HCT116 (cell line): ENCODE measurements around the gene NMD3. TPM values are rescaled to one million over a fixed set of nuclear protein-coding genes. Genes with fewer than 3 reads are reported as not detected.

Experiments
- ATAC-seq: fragments of 200-7000 bp; cut with Tn5 transposase; 2 replicates; pipeline ENCODE4 v1.9.1; 2020; ENCODE audit warnings: mild to moderate bottlenecking, moderate library complexity
- BruUV-seq: library from RNA; stranded (reverse); fragments of 400-500 nt; replicated peaks from 2 replicates; lab custom pipeline; 2021; lab: Mats Ljungman, UMichigan
- CTCF ChIA-PET: fragments of 300-600 bp; sonication (Branson Sonifier 250); formaldehyde crosslinking; loops from one replicate; lab custom pipeline; 2021; ENCODE audit warnings: antibody characterized with exemption; lab: Charles Lee
- POLR2A ChIA-PET: fragments of 300-600, 350-600 bp; sonication (Branson Sonifier 250); formaldehyde crosslinking; loops from one replicate; lab custom pipeline; 2021; ENCODE audit warnings: antibody characterized with exemption; lab: Charles Lee
- RAD21 ChIA-PET, 2 experiments: fragments of 300-600 bp; sonication (Branson Sonifier 250); formaldehyde crosslinking; loops; one replicate each; lab custom pipeline; 2023; ENCODE audit warnings: low total read pairs in 2 of 2; ENCODE audit not compliant: uncharacterized antibody in 2 of 2, unreplicated experiment in 2 of 2, low non-redundant PET in 1 of 2; lab: Charles Lee
- DNase-seq: peaks from one replicate; pipeline ENCODE4 v3.0.0-alpha.2; 2010; ENCODE audit warnings: low read depth, low spot score
- H2AFZ ChIP-seq: fragments of 200-600 bp; shearing (Covaris generic), sonication (generic); 2 replicates; pipeline ENCODE4 v1.6.1; 2017; ENCODE audit warnings: low read depth, mixed run types, mixed read lengths, antibody characterized with exemption, low read length; ENCODE audit not compliant: poor library complexity, severe bottlenecking
- H3K27ac ChIP-seq: 2 replicates; pipeline ENCODE4 v1.5.1; 2012; ENCODE audit warnings: low read depth, low read length
- H3K27me3 ChIP-seq: fragments of 200-600 bp; sonication (generic); 2 replicates; pipeline ENCODE4 v1.6.1; 2016; ENCODE audit warnings: mixed run types, low read length, mixed read lengths; ENCODE audit not compliant: insufficient read depth
- H3K36me3 ChIP-seq, 2 experiments: fragments of 200-500 bp in 1 of 2; fragments of 200-600 bp in 1 of 2; sonication (Bioruptor generic) in 1 of 2; sonication (generic) in 1 of 2; 2 replicates each; pipeline versions ENCODE4 v1.5.1 to v1.6.1; 2014 to 2016; ENCODE audit warnings: low read length in 2 of 2, inconsistent platforms in 1 of 2, mixed read lengths in 1 of 2, mixed run types in 1 of 2; ENCODE audit not compliant: insufficient read depth in 2 of 2, control insufficient read depth in 1 of 2
- H3K4me1 ChIP-seq, 2 experiments: fragments of 200-600 bp in 1 of 2; sonication (generic) in 1 of 2; 2 replicates each; pipeline versions ENCODE4 v1.5.1 to v1.6.1; 2012 to 2017; ENCODE audit warnings: low read length in 2 of 2, inconsistent platforms in 1 of 2, mild to moderate bottlenecking in 1 of 2, mixed read lengths in 1 of 2, mixed run types in 1 of 2, moderate library complexity in 1 of 2; ENCODE audit not compliant: insufficient read depth in 2 of 2, control insufficient read depth in 1 of 2
- H3K4me2 ChIP-seq: fragments of 200-600 bp; sonication (generic); 2 replicates; pipeline ENCODE4 v1.6.1; 2017; ENCODE audit warnings: mixed run types, low read length, mixed read lengths
- H3K4me3 ChIP-seq, 2 experiments: fragments of 200-600 bp in 1 of 2; sonication (generic) in 1 of 2; replicated peaks in 1 of 2; 2 replicates each; pipeline ENCODE4 v1.5.1; 2011 to 2016; ENCODE audit warnings: low read length in 2 of 2, control low read depth in 1 of 2, low read depth in 1 of 2, mild to moderate bottlenecking in 1 of 2, mixed read lengths in 1 of 2, mixed run types in 1 of 2
- H3K79me2 ChIP-seq: fragments of 200-600 bp; sonication (generic); 2 replicates; pipeline ENCODE4 v1.6.1; 2017; ENCODE audit warnings: mild to moderate bottlenecking, mixed run types, low read length, moderate library complexity, mixed read lengths; ENCODE audit not compliant: insufficient read depth
- H3K9ac ChIP-seq: fragments of 200-600 bp; sonication (generic); 2 replicates; pipeline ENCODE4 v1.6.1; 2016; ENCODE audit warnings: low read length, mixed read lengths
- H3K9me2 ChIP-seq: fragments of 200-600 bp; sonication (generic), shearing (Covaris generic); 2 replicates; pipeline ENCODE4 v1.6.1; 2017; ENCODE audit warnings: mixed run types, mild to moderate bottlenecking, moderate library complexity; ENCODE audit not compliant: insufficient read depth
- H3K9me3 ChIP-seq, 2 experiments: fragments of 200-500 bp in 1 of 2; fragments of 200-600 bp in 1 of 2; sonication (Bioruptor generic) in 1 of 2; sonication (generic) in 1 of 2; 2 replicates each; pipeline ENCODE4 v1.6.1; 2014 to 2017; ENCODE audit warnings: low read length in 2 of 2, mixed read lengths in 2 of 2, inconsistent platforms in 1 of 2, low read depth in 1 of 2, mild to moderate bottlenecking in 1 of 2, mixed run types in 1 of 2, moderate library complexity in 1 of 2; ENCODE audit not compliant: control insufficient read depth in 1 of 2, insufficient read depth in 1 of 2
- H4K20me1 ChIP-seq: fragments of 200-600 bp; sonication (generic), shearing (Covaris generic); 2 replicates; pipeline ENCODE4 v1.6.1; 2017; ENCODE audit warnings: mixed run types, mild to moderate bottlenecking, moderate library complexity; ENCODE audit not compliant: insufficient read depth
- CBX3 ChIP-seq: IDR thresholded peaks from 2 replicates; pipeline ENCODE4 v1.6.1; 2012; ENCODE audit warnings: low read depth
- CEBPB ChIP-seq: IDR thresholded peaks from 2 replicates; pipeline ENCODE4 v1.6.1; 2012; ENCODE audit warnings: low read depth
- EGR1 ChIP-seq: IDR thresholded peaks from 2 replicates; pipeline ENCODE4 v1.6.1; 2012; ENCODE audit warnings: low read depth
- EZH2 ChIP-seq: fragments of 200-600 bp; sonication (generic); IDR thresholded peaks from 2 replicates; pipeline ENCODE4 v1.6.1; 2017; ENCODE audit warnings: antibody characterized with exemption, mixed run types
- EZH2phosphoT487 ChIP-seq: fragments of 200-600 bp; IDR thresholded peaks from 2 replicates; pipeline ENCODE4 v1.6.1; 2018; ENCODE audit warnings: antibody characterized with exemption, borderline replicate concordance
- FOSL1 ChIP-seq: IDR thresholded peaks from 2 replicates; pipeline ENCODE4 v1.6.1; 2012; ENCODE audit warnings: low read depth
- JUND ChIP-seq: IDR thresholded peaks from 2 replicates; pipeline ENCODE4 v1.6.1; 2012
- POLR2A ChIP-seq: IDR thresholded peaks from 2 replicates; pipeline ENCODE4 v1.7.0; 2011; ENCODE audit warnings: borderline replicate concordance; ENCODE audit not compliant: insufficient read depth, insufficient read length; ENCODE audit errors: extremely low read depth
- RAD21 ChIP-seq: IDR thresholded peaks from 2 replicates; pipeline ENCODE4 v1.6.1; 2012; ENCODE audit warnings: low read depth, mild to moderate bottlenecking
- TCF7L2 ChIP-seq: IDR thresholded peaks from 2 replicates; pipeline ENCODE4 v1.7.0; 2011; ENCODE audit warnings: borderline replicate concordance, inconsistent platforms; ENCODE audit not compliant: insufficient read depth, insufficient read length; ENCODE audit errors: extremely low read depth
- ZFX ChIP-seq: fragments of 450-650 bp; IDR thresholded peaks from 2 replicates; pipeline ENCODE4 v1.6.1; 2017
- intact Hi-C: fragments of 100-400 bp; cut with micrococcal nuclease; formaldehyde crosslinking; loops from 2 replicates; pipeline ENCODE4 v1.10.0; 2022
- total RNA-seq: library from RNA; stranded (reverse); gene quantifications from one replicate; pipeline ENCODE4 v1.2.1, GENCODE V29; 2021; ENCODE audit not compliant: unreplicated experiment
- TF ChIP-seq, protein P1 (sequence below): IDR thresholded peaks from 2 replicates; pipeline ENCODE4 v1.6.1; 2012; ENCODE audit warnings: low read depth
- TF ChIP-seq, protein P2 (sequence below), 3 experiments: fragments of 200-600 bp in 1 of 3; sonication (generic) in 1 of 3; IDR thresholded peaks in 2 of 3; conservative IDR thresholded peaks in 1 of 3; 2 replicates each; pipeline ENCODE4 v1.5.1; 2012 to 2017; ENCODE audit warnings: low read depth in 2 of 3, low read length in 2 of 3, antibody characterized with exemption in 1 of 3, borderline replicate concordance in 1 of 3, control low read depth in 1 of 3, mild to moderate bottlenecking in 1 of 3, mixed read lengths in 1 of 3, mixed run types in 1 of 3, moderate library complexity in 1 of 3; ENCODE audit not compliant: insufficient read depth in 1 of 3
- TF ChIP-seq, protein P3 (sequence below): IDR thresholded peaks from 2 replicates; pipeline ENCODE4 v1.6.1; 2011; ENCODE audit warnings: mild to moderate bottlenecking, low read length, moderate library complexity; ENCODE audit not compliant: insufficient replicate concordance; ENCODE audit errors: extremely low read depth

NMD3 gene
- total RNA-seq, 1 experiment from 2014 or later = 85.2 TPM

DNA sequence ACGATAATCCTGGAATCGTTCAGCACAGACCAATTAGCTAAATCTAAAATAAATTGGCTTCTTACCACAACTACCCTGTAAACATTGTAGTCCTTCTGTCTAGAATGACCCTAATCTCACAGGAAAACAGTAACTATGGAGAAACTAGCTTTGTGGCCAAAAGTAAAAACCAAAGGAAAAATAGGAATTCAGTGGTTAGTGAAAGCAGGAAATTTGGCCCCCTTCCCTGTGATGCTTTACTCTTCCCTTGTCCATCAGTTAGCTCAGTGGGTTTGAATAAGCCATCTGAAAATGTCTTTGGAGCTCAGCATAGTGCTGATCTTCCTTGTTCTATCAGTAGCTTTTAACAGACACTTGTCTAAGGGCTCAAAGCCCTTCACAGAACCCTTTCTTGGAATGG is 1.6 kb downstream of the NMD3 start (continued):
- TF ChIP-seq, protein P1, sequence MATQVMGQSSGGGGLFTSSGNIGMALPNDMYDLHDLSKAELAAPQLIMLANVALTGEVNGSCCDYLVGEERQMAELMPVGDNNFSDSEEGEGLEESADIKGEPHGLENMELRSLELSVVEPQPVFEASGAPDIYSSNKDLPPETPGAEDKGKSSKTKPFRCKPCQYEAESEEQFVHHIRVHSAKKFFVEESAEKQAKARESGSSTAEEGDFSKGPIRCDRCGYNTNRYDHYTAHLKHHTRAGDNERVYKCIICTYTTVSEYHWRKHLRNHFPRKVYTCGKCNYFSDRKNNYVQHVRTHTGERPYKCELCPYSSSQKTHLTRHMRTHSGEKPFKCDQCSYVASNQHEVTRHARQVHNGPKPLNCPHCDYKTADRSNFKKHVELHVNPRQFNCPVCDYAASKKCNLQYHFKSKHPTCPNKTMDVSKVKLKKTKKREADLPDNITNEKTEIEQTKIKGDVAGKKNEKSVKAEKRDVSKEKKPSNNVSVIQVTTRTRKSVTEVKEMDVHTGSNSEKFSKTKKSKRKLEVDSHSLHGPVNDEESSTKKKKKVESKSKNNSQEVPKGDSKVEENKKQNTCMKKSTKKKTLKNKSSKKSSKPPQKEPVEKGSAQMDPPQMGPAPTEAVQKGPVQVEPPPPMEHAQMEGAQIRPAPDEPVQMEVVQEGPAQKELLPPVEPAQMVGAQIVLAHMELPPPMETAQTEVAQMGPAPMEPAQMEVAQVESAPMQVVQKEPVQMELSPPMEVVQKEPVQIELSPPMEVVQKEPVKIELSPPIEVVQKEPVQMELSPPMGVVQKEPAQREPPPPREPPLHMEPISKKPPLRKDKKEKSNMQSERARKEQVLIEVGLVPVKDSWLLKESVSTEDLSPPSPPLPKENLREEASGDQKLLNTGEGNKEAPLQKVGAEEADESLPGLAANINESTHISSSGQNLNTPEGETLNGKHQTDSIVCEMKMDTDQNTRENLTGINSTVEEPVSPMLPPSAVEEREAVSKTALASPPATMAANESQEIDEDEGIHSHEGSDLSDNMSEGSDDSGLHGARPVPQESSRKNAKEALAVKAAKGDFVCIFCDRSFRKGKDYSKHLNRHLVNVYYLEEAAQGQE = no peak
- TF ChIP-seq, all 23 proteins: peak for 0

DNA sequence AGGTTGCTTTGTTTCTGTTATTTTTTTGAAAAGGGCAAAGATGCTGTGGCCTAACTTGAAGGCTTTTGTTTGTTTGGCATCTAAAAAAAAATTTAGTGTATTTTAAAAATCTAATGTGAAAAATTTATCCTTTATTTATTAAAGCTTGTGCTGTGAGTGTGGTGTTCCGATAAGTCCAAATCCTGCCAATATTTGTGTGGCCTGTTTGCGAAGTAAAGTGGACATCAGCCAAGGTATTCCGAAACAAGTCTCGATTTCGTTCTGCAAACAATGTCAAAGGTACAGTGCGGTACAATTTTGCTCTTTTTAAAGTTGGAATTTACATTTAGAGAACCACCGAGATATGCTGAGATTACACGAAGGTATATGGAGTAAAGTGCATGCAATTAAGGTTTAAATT is 3.7 kb downstream of the NMD3 start:
- ChIA-PET POLR2A (no interaction called here), RAD21 (no interaction called here), CTCF (no interaction called here)
- Histone ChIP-seq H3K36me3 (peaks cover 34 to 42% of the 10 kb centered on the region in 2 experiments), H3K79me2 (peaks cover 87% of the 10 kb centered on the region), H2AFZ (no peak overlapping the region), H3K9ac (no peak overlapping the region), H3K9me3 (no peaks in the 10 kb centered on the region), H3K4me1 (peaks cover 6 to 14% of the 10 kb centered on the region in 2 experiments; a peak in 3 of 4 replicates), H4K20me1 (peaks cover 9% of the 10 kb centered on the region; the same call in 1 of the 2 replicates), H3K4me2 (no peak overlapping the region), H3K27me3 (no peaks in the 10 kb centered on the region), H3K27ac (no peak overlapping the region), H3K9me2 (no peaks in the 10 kb centered on the region), H3K4me3 (no peak overlapping the region)
- ATAC-seq = no peak
- no peak for DNase-seq
- intact Hi-C loops = loop anchor here (10.0 kb wide), 1 partner anchor 650 kb away; no protein-coding TSS in a partner anchor
- BruUV-seq = no TSS peak
- no peak for TF ChIP-seq EZH2
- no peak for TF ChIP-seq ZFX
- TF ChIP-seq, protein P2, sequence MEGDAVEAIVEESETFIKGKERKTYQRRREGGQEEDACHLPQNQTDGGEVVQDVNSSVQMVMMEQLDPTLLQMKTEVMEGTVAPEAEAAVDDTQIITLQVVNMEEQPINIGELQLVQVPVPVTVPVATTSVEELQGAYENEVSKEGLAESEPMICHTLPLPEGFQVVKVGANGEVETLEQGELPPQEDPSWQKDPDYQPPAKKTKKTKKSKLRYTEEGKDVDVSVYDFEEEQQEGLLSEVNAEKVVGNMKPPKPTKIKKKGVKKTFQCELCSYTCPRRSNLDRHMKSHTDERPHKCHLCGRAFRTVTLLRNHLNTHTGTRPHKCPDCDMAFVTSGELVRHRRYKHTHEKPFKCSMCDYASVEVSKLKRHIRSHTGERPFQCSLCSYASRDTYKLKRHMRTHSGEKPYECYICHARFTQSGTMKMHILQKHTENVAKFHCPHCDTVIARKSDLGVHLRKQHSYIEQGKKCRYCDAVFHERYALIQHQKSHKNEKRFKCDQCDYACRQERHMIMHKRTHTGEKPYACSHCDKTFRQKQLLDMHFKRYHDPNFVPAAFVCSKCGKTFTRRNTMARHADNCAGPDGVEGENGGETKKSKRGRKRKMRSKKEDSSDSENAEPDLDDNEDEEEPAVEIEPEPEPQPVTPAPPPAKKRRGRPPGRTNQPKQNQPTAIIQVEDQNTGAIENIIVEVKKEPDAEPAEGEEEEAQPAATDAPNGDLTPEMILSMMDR (IDR thresholded peaks at IDR 0.05 in 2 of 3, conservative IDR thresholded peaks at IDR 0.05 in 1 of 3; ENCODE audit: borderline replicate concordance in 1 of 3, insufficient read depth in 1 of 3, low read depth in 2 of 3, low read length in 2 of 3) = no peak
- TF ChIP-seq TCF7L2 = no peak
- no peak for TF ChIP-seq FOSL1
- no peak for TF ChIP-seq CBX3
- TF ChIP-seq POLR2A = no peak
- TF ChIP-seq, protein P3, sequence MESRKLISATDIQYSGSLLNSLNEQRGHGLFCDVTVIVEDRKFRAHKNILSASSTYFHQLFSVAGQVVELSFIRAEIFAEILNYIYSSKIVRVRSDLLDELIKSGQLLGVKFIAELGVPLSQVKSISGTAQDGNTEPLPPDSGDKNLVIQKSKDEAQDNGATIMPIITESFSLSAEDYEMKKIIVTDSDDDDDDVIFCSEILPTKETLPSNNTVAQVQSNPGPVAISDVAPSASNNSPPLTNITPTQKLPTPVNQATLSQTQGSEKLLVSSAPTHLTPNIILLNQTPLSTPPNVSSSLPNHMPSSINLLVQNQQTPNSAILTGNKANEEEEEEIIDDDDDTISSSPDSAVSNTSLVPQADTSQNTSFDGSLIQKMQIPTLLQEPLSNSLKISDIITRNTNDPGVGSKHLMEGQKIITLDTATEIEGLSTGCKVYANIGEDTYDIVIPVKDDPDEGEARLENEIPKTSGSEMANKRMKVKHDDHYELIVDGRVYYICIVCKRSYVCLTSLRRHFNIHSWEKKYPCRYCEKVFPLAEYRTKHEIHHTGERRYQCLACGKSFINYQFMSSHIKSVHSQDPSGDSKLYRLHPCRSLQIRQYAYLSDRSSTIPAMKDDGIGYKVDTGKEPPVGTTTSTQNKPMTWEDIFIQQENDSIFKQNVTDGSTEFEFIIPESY = no peak
- no peak for TF ChIP-seq CEBPB
- TF ChIP-seq RAD21 = no peak
- no peak for TF ChIP-seq EGR1
- TF ChIP-seq, protein P1 = no peak
- no peak for TF ChIP-seq JUND
- no peak for TF ChIP-seq EZH2phosphoT487
